Caco-2 (cell line): ENCODE results near the gene CD302. TPM values are rescaled to one million over a fixed set of nuclear protein-coding genes. Genes with fewer than 3 reads are reported as not detected.

Experiments used
- BruUV-seq: library from RNA; stranded (reverse); fragments of 400-500 nt; replicated peaks from 2 replicates; lab custom pipeline; 2021; lab: Mats Ljungman, UMichigan
- CTCF ChIA-PET: fragments of 300-600 bp; sonication (Branson Sonifier 250); formaldehyde crosslinking; loops from one replicate; lab custom pipeline; 2022; ENCODE audit warnings: antibody characterized with exemption; lab: Charles Lee
- POLR2A ChIA-PET: fragments of 300-600 bp; sonication (Branson Sonifier 250); formaldehyde crosslinking; loops from one replicate; lab custom pipeline; 2022; ENCODE audit warnings: antibody characterized with exemption; lab: Charles Lee
- DNase-seq, 2 experiments: peaks; one replicate each; pipeline versions ENCODE4 v3.0.0 to v3.0.0-alpha.2; 2020 to 2022
- H3K27me3 ChIP-seq: replicated peaks from 2 replicates; pipeline ENCODE4 v1.6.0; 2011; ENCODE audit warnings: low read length; ENCODE audit not compliant: control insufficient read depth, insufficient read depth
- H3K36me3 ChIP-seq: 2 replicates; pipeline ENCODE4 v1.5.1; 2011; ENCODE audit warnings: low read length; ENCODE audit not compliant: control insufficient read depth, insufficient read depth
- H3K4me1 ChIP-seq: fragments of 250-450 bp; sonication (Bioruptor Pico); 2 replicates; pipeline ENCODE4 v1.5.1; 2020; ENCODE audit warnings: mild to moderate bottlenecking
- H3K4me3 ChIP-seq: 2 replicates; pipeline ENCODE4 v1.5.1; 2011; ENCODE audit warnings: low read depth, mild to moderate bottlenecking, control low read depth, low read length
- H3K9me3 ChIP-seq: fragments of 250-450 bp; sonication (Bioruptor Pico); 2 replicates; pipeline ENCODE4 v1.5.1; 2020; ENCODE audit warnings: mild to moderate bottlenecking, moderate library complexity
- H3K27ac Mint-ChIP-seq: one replicate; pipeline ENCODE4 v1.8.0; 2022; ENCODE audit warnings: mixed read lengths; ENCODE audit not compliant: unreplicated experiment
- H3K27me3 Mint-ChIP-seq: one replicate; pipeline ENCODE4 v1.8.0; 2022; ENCODE audit warnings: mixed read lengths; ENCODE audit not compliant: insufficient read depth, unreplicated experiment
- H3K36me3 Mint-ChIP-seq: one replicate; pipeline ENCODE4 v1.8.0; 2022; ENCODE audit warnings: mild to moderate bottlenecking, mixed read lengths; ENCODE audit not compliant: insufficient read depth, unreplicated experiment
- H3K4me1 Mint-ChIP-seq: one replicate; pipeline ENCODE4 v1.8.0; 2022; ENCODE audit warnings: low read depth, mixed read lengths; ENCODE audit not compliant: unreplicated experiment
- H3K4me3 Mint-ChIP-seq: one replicate; pipeline ENCODE4 v1.8.0; 2022; ENCODE audit warnings: mild to moderate bottlenecking, moderate library complexity, mixed read lengths; ENCODE audit not compliant: unreplicated experiment
- H3K9me3 Mint-ChIP-seq: one replicate; pipeline ENCODE4 v1.8.0; 2022; ENCODE audit warnings: mixed read lengths; ENCODE audit not compliant: unreplicated experiment
- CTCF ChIP-seq, 2 experiments: fragments of 200-600 bp in 1 of 2; IDR thresholded peaks; 1 replicate in 1 of 2; 2 replicates in 1 of 2; pipeline versions ENCODE4 v1.5.1 to v1.8.0; 2011 to 2022; ENCODE audit warnings: antibody characterized with exemption in 1 of 2, control low read depth in 1 of 2, inconsistent platforms in 1 of 2, low read depth in 1 of 2, low read length in 1 of 2, mild to moderate bottlenecking in 1 of 2, moderate library complexity in 1 of 2; ENCODE audit not compliant: insufficient read depth in 1 of 2, severe bottlenecking in 1 of 2, unreplicated experiment in 1 of 2
- intact Hi-C: fragments of 100-400 bp; cut with micrococcal nuclease; formaldehyde crosslinking; loops from one replicate; pipeline ENCODE4 v1.10.0; 2022; ENCODE audit not compliant: unreplicated experiment
- total RNA-seq: library from RNA; stranded (reverse); gene quantifications from 2 replicates; pipeline ENCODE4 v1.2.3, GENCODE V29; 2022

CD302 gene
- total RNA-seq, 1 experiment from 2014 or later, result 7.5 TPM

GRCh38 chr2:159722580-159722979 lies 75.4 kb downstream of the CD302 start:
- CTCF ChIA-PET, result no interaction called here
- H3K27me3 ChIP-seq, result no peaks in the 10 kb centered on the region
- intact Hi-C loops, result no loop called here
- H3K36me3 ChIP-seq, result 0 out of 2 replicates have a peak, but pooled peaks cover 1% of the 10 kb centered on the region
- no peaks in the 10 kb centered on the region for H3K27me3 Mint-ChIP-seq
- H3K4me3 Mint-ChIP-seq, result no peak overlapping the region
- POLR2A ChIA-PET, result no interaction called here
- no peak for DNase-seq
- peaks cover 90% of the 10 kb centered on the region for H3K36me3 Mint-ChIP-seq
- no TSS peak for BruUV-seq
- H3K4me1 ChIP-seq, result no peaks in the 10 kb centered on the region
- no peak for TF ChIP-seq CTCF (IDR thresholded peaks at IDR 0.05; ENCODE audit: insufficient read depth in 1 of 2, low read depth in 1 of 2, low read length in 1 of 2, severe bottlenecking in 1 of 2, unreplicated experiment in 1 of 2)
- H3K9me3 Mint-ChIP-seq, result no peaks in the 10 kb centered on the region
- peaks cover 8% of the 10 kb centered on the region for H3K4me1 Mint-ChIP-seq
- H3K4me3 ChIP-seq, result no peak overlapping the region
- H3K27ac Mint-ChIP-seq, result no peak overlapping the region
- no peaks in the 10 kb centered on the region for H3K9me3 ChIP-seq

- ChIA-PET POLR2A (no interaction called here), CTCF (no interaction called here)
- Mint-ChIP-seq H3K27me3 (no peaks in the 10 kb centered on the region), H3K4me1 (peaks cover 8% of the 10 kb centered on the region), H3K36me3 (peaks cover 90% of the 10 kb centered on the region), H3K4me3 (no peak overlapping the region), H3K27ac (no peak overlapping the region), H3K9me3 (no peaks in the 10 kb centered on the region)
- H3K27me3 ChIP-seq, result no peaks in the 10 kb centered on the region
- BruUV-seq, result no TSS peak
- 0 out of 2 replicates have a peak, but pooled peaks cover 4% of the 10 kb centered on the region for H3K36me3 ChIP-seq
- DNase-seq, result no peak
- no peaks in the 10 kb centered on the region for H3K9me3 ChIP-seq
- H3K4me3 ChIP-seq, result no peak overlapping the region
- intact Hi-C loops, result no loop called here
- TF ChIP-seq CTCF (IDR thresholded peaks at IDR 0.05; ENCODE audit: insufficient read depth in 1 of 2, low read depth in 1 of 2, low read length in 1 of 2, severe bottlenecking in 1 of 2, unreplicated experiment in 1 of 2), result no peak
- H3K4me1 ChIP-seq, result no peaks in the 10 kb centered on the region
These were observed 77.3 kb downstream of the CD302 start for GRCh38 chr2:159720676-159721075.

Other genes with a start within 250 kb of the CD302 start
- 32.9 and 34.6 TPM in 2 replicates for gene BAZ2B, start 181.7 kb downstream of the CD302 start, total RNA-seq
- gene MARCHF7, start 85.7 kb downstream of the CD302 start, total RNA-seq, result 82.6 and 90.7 TPM in 2 replicates
- 25.4 and 27.5 TPM in 2 replicates for gene LY75, start 106.5 kb upstream of the CD302 start, total RNA-seq